AG04449 (cell line): ENCODE results near the gene SPP1.

Experiments
- CTCF ChIA-PET: fragments of 350-600 bp; formaldehyde crosslinking; extraction: SDS; loops from one replicate; lab custom pipeline; 2021; ENCODE audit warnings: antibody characterized with exemption; lab: Yijun Ruan, JAX
- POLR2A ChIA-PET: fragments of 400-600, 350-600 bp; formaldehyde crosslinking; extraction: SDS; loops from one replicate; lab custom pipeline; 2020; ENCODE audit warnings: antibody characterized with exemption, inconsistent platforms; lab: Yijun Ruan, JAX
- DNase-seq: peaks from one replicate; pipeline ENCODE4 v3.0.0-alpha.2; 2010; ENCODE audit warnings: low read depth, low spot score
- H3K4me3 ChIP-seq: 2 replicates; pipeline ENCODE4 v1.5.1; 2011; ENCODE audit warnings: low read depth, mild to moderate bottlenecking, control low read depth, low read length
- TF ChIP-seq, protein P1 (sequence below): IDR thresholded peaks from one replicate; pipeline ENCODE4 v1.5.1; 2011; ENCODE audit warnings: mild to moderate bottlenecking, moderate library complexity, low read length, control low read depth, inconsistent platforms; ENCODE audit not compliant: insufficient read depth; ENCODE audit errors: missing control alignments

The SPP1 gene

DNA sequence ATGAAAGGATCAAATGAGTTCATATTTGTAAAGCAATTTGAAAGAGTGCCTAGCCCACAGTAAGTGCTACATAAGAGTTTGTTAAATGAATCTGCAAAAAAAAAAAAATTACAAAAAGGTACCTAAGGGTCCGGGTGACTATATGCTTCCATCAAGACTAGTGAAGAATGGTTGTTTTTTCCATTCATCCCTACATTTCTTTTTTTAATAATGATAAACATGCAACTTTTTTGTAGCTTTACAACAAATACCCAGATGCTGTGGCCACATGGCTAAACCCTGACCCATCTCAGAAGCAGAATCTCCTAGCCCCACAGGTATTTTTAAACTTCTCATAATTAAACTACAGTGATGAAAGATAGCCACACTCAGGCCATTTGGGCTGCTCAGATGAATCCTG lies 4.3 kb downstream of the SPP1 start:
- DNase-seq, result no peak
- POLR2A ChIA-PET, result no interaction called here
- CTCF ChIA-PET, result interaction anchor here (1.1 to 10.6 kb wide), 5 partner anchors 10 to 232 kb away, joined by 3 to 348 read pairs (median 4); no protein-coding TSS in a partner anchor
- TF ChIP-seq, protein P1, sequence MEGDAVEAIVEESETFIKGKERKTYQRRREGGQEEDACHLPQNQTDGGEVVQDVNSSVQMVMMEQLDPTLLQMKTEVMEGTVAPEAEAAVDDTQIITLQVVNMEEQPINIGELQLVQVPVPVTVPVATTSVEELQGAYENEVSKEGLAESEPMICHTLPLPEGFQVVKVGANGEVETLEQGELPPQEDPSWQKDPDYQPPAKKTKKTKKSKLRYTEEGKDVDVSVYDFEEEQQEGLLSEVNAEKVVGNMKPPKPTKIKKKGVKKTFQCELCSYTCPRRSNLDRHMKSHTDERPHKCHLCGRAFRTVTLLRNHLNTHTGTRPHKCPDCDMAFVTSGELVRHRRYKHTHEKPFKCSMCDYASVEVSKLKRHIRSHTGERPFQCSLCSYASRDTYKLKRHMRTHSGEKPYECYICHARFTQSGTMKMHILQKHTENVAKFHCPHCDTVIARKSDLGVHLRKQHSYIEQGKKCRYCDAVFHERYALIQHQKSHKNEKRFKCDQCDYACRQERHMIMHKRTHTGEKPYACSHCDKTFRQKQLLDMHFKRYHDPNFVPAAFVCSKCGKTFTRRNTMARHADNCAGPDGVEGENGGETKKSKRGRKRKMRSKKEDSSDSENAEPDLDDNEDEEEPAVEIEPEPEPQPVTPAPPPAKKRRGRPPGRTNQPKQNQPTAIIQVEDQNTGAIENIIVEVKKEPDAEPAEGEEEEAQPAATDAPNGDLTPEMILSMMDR, result no peak
- H3K4me3 ChIP-seq, result no peak overlapping the region

DNA sequence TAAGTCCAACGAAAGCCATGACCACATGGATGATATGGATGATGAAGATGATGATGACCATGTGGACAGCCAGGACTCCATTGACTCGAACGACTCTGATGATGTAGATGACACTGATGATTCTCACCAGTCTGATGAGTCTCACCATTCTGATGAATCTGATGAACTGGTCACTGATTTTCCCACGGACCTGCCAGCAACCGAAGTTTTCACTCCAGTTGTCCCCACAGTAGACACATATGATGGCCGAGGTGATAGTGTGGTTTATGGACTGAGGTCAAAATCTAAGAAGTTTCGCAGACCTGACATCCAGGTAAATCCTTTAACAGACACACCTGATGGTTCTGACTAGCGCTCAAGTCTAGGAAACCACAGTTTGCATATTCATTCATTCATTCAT lies 6.0 kb downstream of the SPP1 start:
- H3K4me3 ChIP-seq, result no peak overlapping the region
- POLR2A ChIA-PET, result no interaction called here
- DNase-seq, result no peak
- CTCF ChIA-PET, result interaction anchor here (10.6 kb wide), 1 partner anchor 130 kb away, joined by 348 read pairs; no protein-coding TSS in a partner anchor
- TF ChIP-seq, protein P1, result no peak

DNA sequence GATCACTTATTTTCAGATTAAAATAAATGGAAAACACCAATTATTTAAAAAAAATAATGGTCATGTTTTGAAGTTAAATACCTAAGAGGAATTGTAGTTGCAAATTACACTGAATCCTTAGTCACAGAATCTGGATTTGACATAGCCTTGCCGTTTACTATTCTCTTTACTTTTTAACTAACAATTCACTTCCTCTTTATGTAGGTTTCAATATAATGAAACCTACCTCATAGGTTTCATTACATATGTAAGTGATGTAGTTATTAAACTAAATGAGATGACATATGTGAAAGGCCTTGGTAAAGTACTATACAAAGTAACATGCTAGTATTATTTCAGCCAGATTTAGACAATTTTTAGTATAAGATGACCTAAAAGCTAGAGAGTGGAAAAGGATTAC lies 6.5 kb downstream of the SPP1 start:
- POLR2A ChIA-PET, result no interaction called here
- CTCF ChIA-PET, result interaction anchor here (1.7 kb wide), 1 partner anchor 8 kb away, joined by 8 read pairs; no protein-coding TSS in a partner anchor
- no peak overlapping the region for H3K4me3 ChIP-seq

DNA sequence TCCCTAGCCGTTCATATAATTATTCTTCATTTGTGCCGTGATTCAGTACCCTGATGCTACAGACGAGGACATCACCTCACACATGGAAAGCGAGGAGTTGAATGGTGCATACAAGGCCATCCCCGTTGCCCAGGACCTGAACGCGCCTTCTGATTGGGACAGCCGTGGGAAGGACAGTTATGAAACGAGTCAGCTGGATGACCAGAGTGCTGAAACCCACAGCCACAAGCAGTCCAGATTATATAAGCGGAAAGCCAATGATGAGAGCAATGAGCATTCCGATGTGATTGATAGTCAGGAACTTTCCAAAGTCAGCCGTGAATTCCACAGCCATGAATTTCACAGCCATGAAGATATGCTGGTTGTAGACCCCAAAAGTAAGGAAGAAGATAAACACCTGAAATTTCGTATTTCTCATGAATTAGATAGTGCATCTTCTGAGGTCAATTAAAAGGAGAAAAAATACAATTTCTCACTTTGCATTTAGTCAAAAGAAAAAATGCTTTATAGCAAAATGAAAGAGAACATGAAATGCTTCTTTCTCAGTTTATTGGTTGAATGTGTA lies 7.0 kb downstream of the SPP1 start:
- CTCF ChIA-PET, result interaction anchor here (1.7 to 1.9 kb wide), 2 partner anchors 8 to 130 kb away, joined by 4 to 8 read pairs; no protein-coding TSS in a partner anchor
- TF ChIP-seq, protein P1, result no peak
- no peak overlapping the region for H3K4me3 ChIP-seq
- POLR2A ChIA-PET, result no interaction called here
- no peak for DNase-seq

More for the DNA sequence above, 6.5 kb downstream of the SPP1 start:
- TF ChIP-seq, protein P1, result no peak
- DNase-seq, result no peak

DNA sequence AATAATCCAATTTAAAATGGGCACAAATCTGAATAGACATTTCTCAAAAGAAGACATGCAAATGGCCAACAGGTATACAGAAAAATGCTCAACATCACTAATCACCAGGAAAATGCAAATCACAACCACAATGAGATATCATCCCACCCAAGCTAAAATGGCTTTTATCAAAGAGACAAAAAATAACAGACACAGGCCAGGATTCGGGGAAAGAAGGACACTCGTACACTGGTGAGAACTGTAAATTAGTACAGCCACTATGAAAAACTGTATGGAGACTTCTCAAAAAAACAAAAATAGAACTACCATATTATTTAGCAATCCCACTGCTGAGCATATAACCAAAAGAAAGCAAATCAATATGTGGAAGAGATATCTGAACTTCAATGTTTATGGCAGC lies 8.5 kb downstream of the SPP1 start:
- POLR2A ChIA-PET, result no interaction called here
- TF ChIP-seq, protein P1, result no peak
- no peak overlapping the region for H3K4me3 ChIP-seq
- CTCF ChIA-PET, result interaction anchor here (1.9 kb wide), 2 partner anchors 9 to 131 kb away, joined by 4 to 5 read pairs; partner anchors contain the start of gene SPP1
- DNase-seq, result no peak

DNA sequence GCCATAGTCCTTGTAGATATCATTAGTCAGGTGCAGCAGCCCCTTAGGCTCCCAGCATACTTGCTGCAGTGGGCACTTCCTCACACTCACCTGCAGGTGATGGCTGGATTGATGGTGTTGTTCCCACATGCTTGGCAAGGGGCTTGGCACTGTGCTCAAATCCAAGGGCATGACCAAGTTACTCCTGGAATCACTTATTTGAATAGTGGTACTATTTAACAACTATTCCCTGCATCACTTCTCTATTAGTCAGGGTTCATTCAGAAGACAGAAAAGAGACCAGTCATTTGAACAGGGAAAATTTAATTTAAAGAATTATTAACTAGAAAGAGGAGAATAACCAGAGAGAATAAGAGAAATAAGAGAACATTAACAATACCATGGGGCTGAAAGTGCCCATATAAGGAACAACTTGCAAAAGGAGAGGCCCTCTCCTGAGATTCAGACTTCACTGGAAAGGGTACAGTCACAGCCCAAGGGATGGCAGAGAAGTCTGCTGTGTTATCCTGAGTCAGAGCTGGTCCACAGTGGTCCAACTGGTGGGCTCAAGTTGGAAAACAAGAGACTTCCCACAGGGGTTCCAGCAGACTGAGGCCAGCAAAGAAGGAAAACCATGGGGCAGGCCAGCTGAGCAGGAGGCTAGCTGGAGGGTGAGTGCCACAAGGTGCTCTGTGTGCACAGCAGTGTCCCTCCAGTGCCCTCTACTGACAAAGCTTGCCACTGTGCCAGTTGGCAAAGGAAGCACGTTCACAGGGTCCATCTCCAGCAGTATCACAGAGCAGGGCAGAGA lies 9.8 kb downstream of the SPP1 start:
- DNase-seq, result no peak
- ChIA-PET CTCF (interaction anchor here (0.7 to 2.6 kb wide), 17 partner anchors 8 to 307 kb away, joined by 3 to 46 read pairs (median 5); partner anchors contain the start of gene SPP1), POLR2A (no interaction called here)
- no peak overlapping the region for H3K4me3 ChIP-seq
- TF ChIP-seq, protein P1, result peak; percentile 85
